Globus pallidus (tissue), 1 donor: ENCODE measurements around the gene B4GALT4.
"Not testable (repeated sequence)": the region's sequence is repeated elsewhere in the genome, so short reads cannot be mapped to it uniquely, and the experiment has no call there.

Experiments used
- DNase-seq: peaks from one replicate; pipeline ENCODE4 v3.0.0-alpha.2; 2015; ENCODE audit warnings: low spot score

The B4GALT4 gene

DNA sequence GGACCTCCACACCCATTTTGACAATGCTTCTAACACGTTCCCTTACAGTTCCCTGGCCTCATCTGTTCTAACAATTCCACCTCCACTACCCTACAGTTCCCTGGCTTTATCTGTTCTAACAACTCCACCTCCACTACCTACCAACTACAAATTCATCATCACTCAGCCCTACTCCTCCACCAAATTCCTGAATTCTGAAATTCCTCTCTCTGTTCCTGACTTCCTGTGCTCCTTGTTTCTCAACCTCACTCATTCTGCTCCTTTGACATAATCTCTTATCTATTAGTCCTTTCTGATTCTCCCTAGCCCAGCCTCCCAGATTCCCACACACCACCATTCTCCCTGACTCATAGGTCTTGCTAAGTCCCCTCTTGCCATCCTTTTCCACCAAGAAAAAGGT is 44.8 kb downstream of the B4GALT4 start:
- DNase-seq = no peak

DNA sequence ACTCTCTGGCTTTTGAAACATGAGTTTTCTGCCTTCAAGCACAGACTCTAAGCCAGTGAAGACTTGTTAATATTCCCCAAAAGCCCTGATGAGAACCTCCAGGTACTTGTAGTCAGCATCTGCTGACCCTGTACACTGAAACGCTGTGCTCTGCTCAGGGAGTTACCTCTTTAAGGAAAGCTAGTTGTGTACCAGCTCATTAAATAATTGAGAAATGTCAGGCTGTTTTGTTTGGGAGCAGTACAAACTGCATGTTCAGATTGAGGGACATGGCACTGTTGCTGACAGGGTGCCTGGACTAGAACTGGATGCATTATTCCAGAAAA is 45.6 kb downstream of the B4GALT4 start:
- DNase-seq = no peak

DNA sequence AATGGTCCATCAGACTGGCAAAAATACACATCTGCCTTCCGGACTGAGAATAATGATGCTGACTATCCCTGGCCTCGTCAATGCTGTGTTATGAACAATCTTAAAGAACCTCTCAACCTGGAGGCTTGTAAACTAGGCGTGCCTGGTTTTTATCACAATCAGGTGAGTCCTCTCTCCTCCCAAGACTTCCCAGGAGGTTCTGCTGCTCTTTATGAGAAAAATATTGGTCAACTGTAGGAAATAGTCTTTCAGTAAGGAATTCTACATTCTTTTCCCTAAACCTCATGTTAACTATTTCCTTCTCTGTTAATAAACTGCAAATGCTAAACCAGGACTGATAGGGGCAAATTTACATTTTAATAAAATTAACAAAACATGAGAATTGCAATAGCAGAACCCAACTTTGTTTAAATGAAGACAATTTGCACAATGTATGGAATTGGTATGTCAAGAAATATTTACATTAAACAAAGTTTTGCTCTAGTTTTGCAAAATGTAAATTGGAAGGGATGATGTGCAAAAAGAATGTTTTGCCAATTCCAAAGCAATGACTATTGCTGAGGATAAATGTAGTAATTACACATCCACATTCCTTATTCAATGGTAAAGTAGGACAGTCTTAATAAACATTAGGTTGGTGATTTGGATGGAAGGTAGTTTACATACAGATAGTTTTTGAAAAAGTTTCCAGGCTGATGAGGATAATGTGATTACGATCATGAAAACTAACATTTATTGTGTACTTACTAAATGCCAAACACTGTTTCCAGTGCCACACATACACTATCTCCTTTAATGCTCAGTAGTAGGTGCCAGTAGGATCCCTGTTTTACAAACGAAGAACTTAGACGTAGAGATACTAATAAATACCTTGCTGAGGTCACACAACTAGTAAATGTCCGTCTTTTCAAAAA is 46.2 kb downstream of the B4GALT4 start:
- DNase-seq = no peak

DNA sequence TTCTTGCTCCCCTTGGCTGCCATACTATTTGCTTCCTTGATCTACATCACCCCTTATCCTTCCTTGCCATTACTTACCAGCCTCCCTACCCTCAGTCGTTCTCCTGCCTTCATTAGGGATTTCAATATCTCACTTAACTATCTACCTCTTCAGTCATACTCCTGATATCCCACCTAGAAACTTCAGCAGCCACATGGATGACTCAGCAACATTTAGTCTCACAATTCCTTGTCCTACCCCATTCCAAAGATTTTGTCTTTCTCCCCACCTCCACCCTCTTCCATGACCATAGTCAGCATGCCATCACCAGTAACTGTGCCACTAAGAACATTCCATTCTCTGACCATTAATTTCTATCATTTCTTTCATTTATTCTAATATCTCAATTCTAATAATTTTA is 48.9 kb downstream of the B4GALT4 start:
- no peak for DNase-seq

DNA sequence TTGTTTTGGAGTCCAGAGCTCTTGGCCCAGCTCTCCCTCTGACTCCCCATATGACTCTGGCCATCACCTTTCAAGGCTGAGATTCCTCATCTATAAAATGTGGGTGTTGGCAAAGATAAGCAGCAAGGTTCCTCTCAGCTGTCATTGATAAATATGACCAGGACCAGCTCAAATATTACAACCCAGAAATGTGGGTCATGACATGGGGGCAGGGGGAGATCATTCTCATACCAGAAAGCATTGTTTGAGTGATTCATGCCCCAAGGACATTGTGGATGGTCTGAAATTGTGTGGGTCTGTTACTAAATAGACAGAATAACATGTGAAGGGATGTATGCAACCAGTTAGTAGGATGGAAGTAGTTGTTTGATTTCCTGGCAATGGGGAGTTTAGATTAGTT is 53.4 kb downstream of the B4GALT4 start:
- DNase-seq = no peak

DNA sequence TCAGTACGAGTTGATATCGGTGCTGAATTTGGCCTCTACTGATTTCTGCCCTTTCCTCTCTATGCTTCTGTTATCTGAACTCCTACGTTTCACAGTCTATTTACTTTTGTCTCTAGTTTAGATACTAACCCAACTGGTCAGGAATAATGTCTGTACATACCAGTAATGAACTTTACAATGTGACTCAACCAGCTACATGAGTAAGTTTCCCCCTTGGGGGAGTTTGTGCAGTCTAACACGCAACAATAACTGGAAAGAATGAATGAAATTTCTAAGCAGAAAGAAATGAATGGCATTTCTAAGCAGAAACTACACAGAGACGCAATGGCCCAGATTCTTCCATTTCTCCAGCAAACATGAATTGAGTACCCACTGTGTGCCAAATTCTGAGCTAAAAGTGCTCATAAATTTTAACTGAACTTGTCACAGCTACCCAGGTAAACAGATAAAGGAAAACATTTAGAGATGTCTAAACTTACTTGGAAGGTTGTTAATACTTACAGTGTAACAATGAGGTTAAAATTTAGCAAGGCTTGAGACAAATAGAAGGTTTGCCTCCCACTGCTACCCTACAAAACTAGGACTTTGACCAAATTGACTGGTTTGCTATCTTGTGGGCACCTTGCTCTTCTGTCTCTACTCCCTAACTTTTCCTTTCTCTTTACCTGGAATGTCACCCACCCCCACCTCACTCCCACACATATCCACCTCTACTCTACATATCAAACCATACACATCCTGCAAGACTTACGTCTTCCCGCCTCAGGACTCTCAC is 55.7 kb downstream of the B4GALT4 start:
- DNase-seq = no peak

DNA sequence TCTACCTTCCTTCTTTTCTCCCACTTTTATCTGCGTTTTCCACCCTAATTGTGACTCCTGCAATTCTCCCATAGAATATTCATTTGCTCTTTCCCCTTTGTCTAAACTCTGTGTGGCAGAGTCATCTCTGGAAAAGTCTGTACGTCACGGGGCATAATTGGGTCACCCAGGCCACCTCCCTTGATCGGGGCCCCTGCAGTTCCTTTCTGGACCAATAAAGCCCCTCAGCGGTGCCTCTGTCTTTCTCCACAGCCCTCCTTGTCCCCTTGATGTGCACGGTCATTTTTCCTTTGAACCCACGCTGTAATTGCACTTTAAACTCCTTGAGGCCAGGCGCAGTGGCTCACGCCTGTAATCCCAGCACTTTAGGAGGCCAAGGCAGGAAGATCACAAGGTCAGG is 56.6 kb downstream of the B4GALT4 start:
- DNase-seq = no peak

DNA sequence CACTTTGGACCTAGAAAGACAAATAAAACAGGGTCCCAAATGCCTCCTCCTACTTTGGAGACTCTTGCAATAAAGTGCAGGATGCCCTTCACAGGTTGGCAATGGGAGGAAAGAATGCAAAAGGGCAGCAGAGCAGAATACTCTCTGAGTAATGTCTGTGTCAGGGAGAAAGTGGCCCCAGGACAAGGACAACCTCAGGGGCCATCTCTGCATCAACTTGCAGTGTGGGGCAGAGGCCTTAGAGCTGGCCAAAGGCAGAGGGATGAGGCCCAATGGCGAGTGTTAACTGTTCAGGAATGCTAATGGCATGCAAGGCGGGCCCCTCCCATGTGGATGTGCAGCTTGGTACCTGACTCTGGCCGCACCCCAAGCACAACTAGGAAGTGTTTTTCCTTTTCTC is 58.9 kb downstream of the B4GALT4 start:
- DNase-seq = no peak

DNA sequence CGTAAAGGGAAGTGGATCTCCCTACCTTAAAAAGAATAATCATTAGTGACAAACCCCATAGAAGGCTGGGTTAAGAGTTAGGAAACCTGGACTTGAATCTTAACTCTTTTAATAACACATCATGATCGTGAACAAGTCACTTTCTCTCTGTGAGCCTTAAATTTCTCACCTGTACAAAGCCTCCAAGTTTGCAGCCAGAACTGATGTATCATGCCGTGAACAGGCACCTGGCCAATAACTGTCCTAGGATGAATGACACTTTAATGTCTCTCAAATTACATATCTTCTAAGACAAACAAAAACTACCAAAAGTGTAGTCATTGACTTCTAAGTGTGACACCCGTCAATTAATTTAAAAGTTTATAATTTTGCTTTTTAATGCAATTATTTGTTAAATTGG is 63.4 kb downstream of the B4GALT4 start:
- no peak for DNase-seq

DNA sequence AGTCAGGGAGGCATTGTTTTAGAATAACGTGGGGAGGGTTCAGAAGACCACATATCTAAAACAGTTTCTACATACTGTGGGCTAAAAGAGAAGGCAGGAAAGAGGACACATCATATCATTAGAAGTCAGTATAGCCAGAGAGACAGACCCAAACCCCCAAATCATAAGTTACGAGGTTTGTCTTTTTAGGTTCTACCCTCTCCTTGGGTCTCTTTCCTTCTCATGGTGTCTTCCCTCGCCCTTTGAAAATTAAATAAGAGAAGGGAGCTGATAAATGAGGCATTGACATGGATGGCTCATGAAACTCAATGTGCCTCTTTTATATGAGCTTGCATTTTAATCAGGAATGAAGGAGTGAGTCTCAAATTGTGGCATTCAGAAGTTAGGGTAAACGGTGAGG is 63.9 kb downstream of the B4GALT4 start:
- DNase-seq = no peak

DNA sequence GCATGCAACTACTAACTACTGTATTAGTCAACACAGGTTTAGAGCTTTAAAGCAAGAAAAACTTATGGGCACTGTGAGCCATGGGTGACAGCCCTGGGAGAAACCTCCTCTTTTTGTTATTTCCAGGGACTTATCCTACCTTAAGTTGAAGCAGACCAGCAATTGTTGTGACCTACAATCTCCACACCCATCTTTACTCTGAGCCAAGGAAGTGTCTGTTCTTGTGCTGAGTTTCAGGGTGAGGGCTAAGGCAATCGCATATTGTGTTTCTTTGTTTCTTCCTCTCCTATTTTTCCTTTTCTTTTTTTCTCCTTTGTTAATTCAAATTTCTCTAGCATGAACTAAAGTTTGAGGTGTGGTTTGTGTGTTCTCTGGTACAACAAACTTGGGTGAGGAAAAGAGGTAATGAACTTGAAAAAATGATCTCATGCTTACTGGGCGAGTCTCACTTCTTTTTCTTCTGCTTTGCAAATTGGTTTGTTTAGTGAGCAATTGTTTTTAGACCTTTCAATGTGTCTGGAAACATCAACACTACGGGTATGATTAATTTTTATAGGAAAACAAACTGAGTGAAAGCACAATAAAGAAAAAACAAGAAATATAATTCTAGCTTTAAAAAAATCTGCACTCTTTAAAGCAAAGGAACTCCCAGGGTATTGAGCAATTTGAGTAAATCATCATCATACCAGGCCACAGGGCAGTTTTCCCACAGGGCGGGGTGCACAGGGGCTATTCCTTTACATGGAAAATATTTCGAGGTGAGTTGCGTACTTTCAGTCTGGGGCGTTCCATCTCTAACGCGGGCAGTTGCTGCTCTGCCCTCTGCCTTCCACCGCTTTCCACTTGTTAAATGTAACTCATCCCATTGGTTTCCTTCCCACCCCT is 64.6 kb downstream of the B4GALT4 start:
- no peak for DNase-seq

DNA sequence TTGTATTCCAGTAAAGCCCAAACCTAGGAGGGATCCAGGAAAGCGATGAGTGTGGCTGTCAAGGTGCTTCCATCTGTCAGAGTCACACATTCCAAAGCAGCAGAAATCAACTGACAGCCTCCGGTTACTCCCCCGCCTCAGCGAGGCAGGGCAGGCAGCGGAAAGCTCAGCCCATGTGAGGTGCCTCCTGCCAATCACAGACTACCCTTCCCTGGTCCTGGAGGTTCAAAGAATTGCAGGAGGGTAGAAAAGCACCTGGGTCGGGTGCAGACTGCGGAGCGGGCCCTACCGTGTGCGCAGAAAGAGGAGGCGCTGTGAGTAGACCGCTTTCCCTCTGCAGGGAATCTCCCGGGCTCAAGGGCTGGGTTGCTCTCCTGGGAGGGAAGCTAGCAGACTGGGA is 67.4 kb downstream of the B4GALT4 start, which contains the start of gene UPK1B:
TSS of gene UPK1B (plus strand) at position 274 of the 400 bp plus-strand sequence. CDS start 13,144 bp downstream, outside the sequence.
- DNase-seq = no peak

DNA sequence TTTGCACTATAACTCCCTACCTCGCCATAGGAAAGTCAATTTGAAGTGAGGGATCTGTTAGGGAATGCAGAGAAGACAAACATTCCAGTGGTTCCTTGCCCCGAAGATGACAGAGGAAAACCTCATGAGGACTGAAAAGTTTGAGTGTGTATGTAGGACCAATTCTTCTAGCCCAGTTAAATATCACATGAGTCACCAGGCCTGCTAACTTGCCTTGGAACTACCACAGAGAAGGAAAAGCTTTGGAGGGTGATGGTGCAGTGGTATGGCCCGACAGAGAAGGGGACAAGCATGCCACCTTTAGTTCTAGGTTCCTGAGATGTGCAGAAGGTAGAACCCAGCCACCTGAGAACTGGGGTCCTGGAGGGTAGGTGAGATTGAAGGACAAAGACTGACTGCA is 69.9 kb downstream of the B4GALT4 start:
- no peak for DNase-seq

DNA sequence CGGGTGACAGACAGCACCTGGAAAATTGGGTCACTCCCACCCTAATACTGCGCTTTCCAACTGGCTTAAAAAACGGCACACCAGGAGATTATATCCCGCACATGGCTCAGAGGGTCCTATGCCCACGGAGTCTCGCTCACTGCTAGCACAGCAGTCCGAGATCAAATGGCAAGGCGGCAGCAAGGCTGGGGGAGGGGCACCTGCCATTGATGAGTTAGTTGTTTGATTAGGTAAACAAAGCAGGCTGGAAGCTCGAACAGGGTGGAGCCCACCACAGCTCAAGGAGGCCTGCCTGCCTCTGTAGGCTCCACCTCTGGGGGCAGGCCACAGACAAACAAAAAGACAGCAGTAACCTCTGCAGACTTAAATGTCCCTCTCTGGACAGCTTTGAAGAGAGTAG is 75.9 kb downstream of the B4GALT4 start:
- DNase-seq = not testable (repeated sequence)
